Activated naive CD4-positive, alpha-beta T cell treated with anti-CD3 and anti-CD28 coated beads, Interleukin-2, amount 10 ng/mL, durations not matched to agents 7 days and 5 days (primary cell): ENCODE measurements around the gene RAMACL.
"Not testable (repeated sequence)": the region's sequence is repeated elsewhere in the genome, so short reads cannot be mapped to it uniquely, and the experiment has no call there.

Source experiments
- CTCF ChIA-PET: fragments of 350-600 bp; sonication (Branson Sonifier 250); formaldehyde crosslinking; loops from one replicate; lab custom pipeline; 2021; ENCODE audit warnings: antibody characterized with exemption; lab: Charles Lee
- DNase-seq: peaks from one replicate; pipeline ENCODE4 v3.0.0-alpha.2; 2020
- H3K27ac Mint-ChIP-seq: one replicate; pipeline ENCODE4 v1.8.0; 2021; ENCODE audit warnings: mild to moderate bottlenecking, moderate library complexity, mixed read lengths
- H3K27me3 Mint-ChIP-seq: one replicate; pipeline ENCODE4 v1.8.0; 2021; ENCODE audit warnings: mild to moderate bottlenecking, mixed read lengths
- H3K36me3 Mint-ChIP-seq: one replicate; pipeline ENCODE4 v1.8.0; 2021; ENCODE audit warnings: mixed read lengths
- H3K4me1 Mint-ChIP-seq: one replicate; pipeline ENCODE4 v1.8.0; 2021; ENCODE audit warnings: mixed read lengths
- H3K4me3 Mint-ChIP-seq: one replicate; pipeline ENCODE4 v1.8.0; 2021; ENCODE audit warnings: mild to moderate bottlenecking, moderate library complexity, mixed read lengths
- H3K9me3 Mint-ChIP-seq: one replicate; pipeline ENCODE4 v1.8.0; 2021; ENCODE audit warnings: mixed read lengths

RAMACL gene

DNA sequence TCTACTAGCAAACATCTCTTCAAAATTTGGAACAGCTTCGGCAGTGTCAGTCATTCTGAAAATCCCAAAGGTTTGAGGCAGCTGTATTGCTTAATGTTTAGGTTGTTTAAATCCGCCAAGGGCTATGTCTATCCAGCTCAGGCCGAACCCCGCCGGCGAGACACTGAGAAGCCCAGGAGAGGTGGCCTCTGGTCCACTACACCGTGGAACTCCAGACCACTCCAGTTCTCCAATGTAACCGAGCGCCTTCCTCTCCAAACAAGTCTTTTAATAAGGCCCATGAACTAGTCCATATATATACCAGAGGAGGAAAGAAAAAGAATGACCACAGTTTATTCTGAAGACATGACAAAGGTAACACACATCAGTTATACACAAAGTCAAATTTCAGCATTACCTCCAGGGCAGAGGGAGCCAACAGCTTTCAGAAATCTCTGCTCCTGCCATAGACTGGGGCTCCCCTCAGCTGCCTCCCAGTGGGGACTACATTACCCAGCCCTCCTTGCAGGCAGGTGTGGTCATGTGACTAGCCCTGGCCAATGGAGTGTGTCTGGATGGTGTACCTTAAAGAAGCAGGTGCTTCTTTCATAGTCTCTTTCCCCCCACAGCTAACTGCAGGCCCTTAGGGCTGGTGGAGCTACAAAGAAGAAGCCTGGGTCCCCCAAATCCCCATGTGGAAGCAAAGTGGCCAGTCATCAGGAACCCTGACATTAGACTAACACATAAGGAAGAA is at the start of gene RAMACL:
TSS of gene RAMACL (minus strand) at position 255 of the 733 bp plus-strand sequence. CDS start at position 54, 201 bp downstream.
- H3K27ac Mint-ChIP-seq = no peak within 1 kb of the TSS
- peaks cover 9% of the 10 kb centered on the region for H3K4me1 Mint-ChIP-seq
- H3K36me3 Mint-ChIP-seq = no peaks in the 10 kb centered on the region
- peak; percentile 65 for DNase-seq
- no peaks in the 10 kb centered on the region for H3K9me3 Mint-ChIP-seq
- CTCF ChIA-PET = no interaction called here
- no peaks in the 10 kb centered on the region for H3K27me3 Mint-ChIP-seq
- H3K4me3 Mint-ChIP-seq = no peak within 1 kb of the TSS

DNA sequence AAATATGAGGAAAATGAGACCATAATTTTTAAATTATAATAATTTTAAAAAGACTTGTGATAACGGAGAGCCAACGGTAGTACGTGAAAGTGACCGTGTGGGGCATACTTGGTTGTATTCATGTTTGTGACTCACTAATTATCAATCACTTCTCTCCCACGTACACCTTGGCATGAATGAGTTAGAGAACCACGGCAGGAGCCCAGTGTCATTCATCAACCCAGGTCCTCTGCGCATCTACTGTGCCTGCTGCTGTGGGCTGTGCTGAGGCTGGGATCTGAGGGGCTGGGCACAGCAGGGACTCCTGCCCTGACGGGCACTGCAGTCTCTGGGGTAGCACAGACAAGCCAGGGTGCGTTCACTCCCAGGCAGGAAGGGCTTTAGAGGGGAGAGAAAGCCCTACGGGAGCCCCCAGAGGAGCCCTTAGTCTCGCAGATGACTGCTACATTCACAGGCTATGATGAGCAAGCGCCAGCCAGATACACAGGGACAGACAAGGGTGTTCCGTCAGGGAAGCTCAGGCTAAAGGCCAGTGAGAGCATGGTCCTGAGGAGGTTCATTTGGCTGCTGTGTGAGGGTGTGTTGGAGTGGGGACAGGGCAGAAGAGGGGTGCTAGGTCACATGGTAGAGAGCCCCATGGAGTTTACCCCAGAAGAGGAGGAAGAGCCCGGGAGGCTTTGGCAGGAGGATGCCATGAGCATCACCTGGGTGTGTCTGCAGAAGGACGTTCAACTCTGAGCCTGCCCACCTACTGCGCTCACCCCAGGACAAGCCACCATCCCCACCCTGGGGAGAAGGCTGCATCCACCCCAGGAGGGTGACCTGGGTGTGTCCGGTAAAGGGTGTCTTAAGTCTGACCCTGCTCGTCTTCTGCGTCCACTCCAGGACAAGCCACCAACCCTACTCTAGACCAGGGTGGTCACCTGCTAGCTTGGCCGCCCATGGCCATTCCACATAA is 48.8 kb upstream of the RAMACL start:
- no peak overlapping the region for H3K27ac Mint-ChIP-seq
- H3K4me3 Mint-ChIP-seq = no peak overlapping the region
- no peaks in the 10 kb centered on the region for H3K36me3 Mint-ChIP-seq
- no peaks in the 10 kb centered on the region for H3K9me3 Mint-ChIP-seq
- H3K27me3 Mint-ChIP-seq = peaks cover 63% of the 10 kb centered on the region
- no peak for DNase-seq
- CTCF ChIA-PET = no interaction called here
- peaks cover 12% of the 10 kb centered on the region for H3K4me1 Mint-ChIP-seq

DNA sequence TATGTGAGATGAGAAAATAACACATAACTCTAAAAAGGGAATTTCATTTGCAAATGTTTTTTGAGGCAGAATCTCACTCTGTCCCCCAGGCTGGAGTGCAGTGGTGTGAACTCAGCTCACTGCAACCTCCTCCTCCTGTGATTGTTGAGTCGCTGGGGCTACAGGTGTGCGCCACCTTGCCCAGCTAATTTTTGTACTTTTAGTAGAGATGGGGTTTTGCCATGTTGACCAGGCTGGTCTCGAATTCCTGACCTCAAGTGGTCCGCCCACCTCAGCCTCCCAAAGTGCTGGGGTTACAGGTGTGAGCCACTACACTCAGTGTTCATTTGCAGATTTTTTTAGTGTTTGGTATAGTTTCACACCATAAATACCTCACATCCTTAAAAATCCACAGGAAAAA is 48.1 kb upstream of the RAMACL start:
- H3K4me1 Mint-ChIP-seq, H3K36me3 Mint-ChIP-seq, CTCF ChIA-PET, H3K4me3 Mint-ChIP-seq, DNase-seq, H3K9me3 Mint-ChIP-seq, H3K27ac Mint-ChIP-seq: not testable (repeated sequence)
- H3K27me3 Mint-ChIP-seq = peaks cover 66% of the 10 kb centered on the region

DNA sequence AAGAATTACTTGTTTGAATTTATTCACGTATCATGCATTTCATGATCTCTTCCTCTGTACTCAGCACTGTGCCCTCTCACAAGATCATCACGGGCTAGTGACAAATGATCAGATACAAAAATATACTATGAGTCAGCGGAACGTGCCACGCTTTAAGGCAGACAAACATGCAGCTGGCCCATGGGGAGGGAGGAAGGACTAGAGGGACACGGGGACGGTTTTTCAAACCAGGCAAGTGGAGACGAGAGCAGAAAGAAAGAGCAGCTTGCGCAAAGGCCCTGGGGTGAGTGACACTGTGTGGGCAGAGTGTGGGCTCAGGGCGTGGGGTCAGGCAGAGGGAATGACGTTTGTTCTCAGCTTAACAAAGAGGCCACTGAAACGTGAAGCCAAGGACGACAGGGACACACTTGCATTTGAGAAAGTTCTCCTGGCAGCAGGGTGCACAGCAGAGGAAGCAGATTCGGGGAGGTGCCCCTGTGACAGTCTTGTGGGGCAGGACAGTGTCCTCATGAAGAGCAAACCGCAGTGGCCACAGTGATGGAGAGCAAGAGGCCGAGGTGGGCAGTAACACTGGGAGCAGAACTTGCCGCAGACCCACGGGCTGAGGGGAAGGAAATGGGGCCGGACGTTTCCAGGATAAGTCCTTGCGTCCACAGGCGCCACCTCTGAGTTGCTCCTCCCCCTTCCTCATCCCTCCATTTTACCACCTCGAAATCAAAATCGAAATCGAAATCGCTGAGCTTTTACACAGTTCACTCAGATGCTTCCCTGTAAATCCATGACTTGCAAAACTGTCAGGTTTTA is 47.5 kb upstream of the RAMACL start:
- CTCF ChIA-PET = no interaction called here
- no peak for DNase-seq
- H3K4me3 Mint-ChIP-seq = no peak overlapping the region
- peaks cover 5% of the 10 kb centered on the region for H3K4me1 Mint-ChIP-seq
- peaks cover 62% of the 10 kb centered on the region for H3K27me3 Mint-ChIP-seq
- H3K36me3 Mint-ChIP-seq = no peaks in the 10 kb centered on the region
- no peak overlapping the region for H3K27ac Mint-ChIP-seq
- no peaks in the 10 kb centered on the region for H3K9me3 Mint-ChIP-seq

DNA sequence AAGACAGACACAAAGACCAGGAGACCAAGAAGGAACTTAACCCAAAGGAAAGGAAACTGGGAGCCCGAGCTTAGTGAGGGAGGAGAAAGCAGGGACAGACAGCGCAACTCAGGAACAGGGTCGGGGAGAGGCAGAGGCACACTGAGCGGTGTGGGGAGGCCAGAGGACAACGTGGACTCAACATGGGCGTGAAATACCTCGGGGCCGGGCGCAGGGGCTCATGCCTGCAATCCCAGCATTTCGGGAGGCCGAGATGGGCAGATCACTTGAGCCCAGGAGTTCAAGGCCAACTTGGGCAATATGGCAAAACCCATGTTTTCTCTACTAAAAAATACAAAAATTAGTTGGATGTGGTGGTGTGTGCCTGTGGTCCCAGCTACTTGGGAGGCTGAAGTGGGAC is 46.3 kb upstream of the RAMACL start:
- CTCF ChIA-PET = no interaction called here
- Mint-ChIP-seq H3K27me3 (peaks cover 68% of the 10 kb centered on the region), H3K36me3 (no peaks in the 10 kb centered on the region), H3K4me3 (no peak overlapping the region), H3K27ac (no peak overlapping the region), H3K4me1 (peaks cover 16% of the 10 kb centered on the region), H3K9me3 (no peaks in the 10 kb centered on the region)
- DNase-seq = no peak

DNA sequence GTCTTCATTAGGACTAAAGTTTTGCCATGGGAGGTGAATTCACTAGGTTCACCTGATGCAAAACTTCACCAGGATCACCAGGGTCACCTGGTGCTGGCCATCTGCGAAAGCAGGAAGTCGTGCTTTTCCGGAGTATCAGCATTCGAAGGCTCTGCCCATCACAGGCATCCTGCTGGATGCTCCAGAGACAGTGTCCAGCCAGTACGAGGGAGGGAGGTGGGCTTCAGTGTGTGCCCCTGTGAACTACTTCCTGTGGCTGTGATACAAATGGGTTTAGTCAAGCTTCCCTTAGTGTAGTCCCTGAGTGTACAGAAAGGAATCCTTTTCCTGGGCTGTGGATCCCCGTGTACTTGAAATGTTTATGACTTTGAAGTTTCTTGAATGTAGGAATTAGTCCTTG is 44.0 kb upstream of the RAMACL start:
- H3K27ac Mint-ChIP-seq = no peak overlapping the region
- CTCF ChIA-PET = no interaction called here
- no peaks in the 10 kb centered on the region for H3K9me3 Mint-ChIP-seq
- no peak for DNase-seq
- peaks cover 27% of the 10 kb centered on the region for H3K4me1 Mint-ChIP-seq
- H3K36me3 Mint-ChIP-seq = no peaks in the 10 kb centered on the region
- no peak overlapping the region for H3K4me3 Mint-ChIP-seq
- peaks cover 71% of the 10 kb centered on the region for H3K27me3 Mint-ChIP-seq

DNA sequence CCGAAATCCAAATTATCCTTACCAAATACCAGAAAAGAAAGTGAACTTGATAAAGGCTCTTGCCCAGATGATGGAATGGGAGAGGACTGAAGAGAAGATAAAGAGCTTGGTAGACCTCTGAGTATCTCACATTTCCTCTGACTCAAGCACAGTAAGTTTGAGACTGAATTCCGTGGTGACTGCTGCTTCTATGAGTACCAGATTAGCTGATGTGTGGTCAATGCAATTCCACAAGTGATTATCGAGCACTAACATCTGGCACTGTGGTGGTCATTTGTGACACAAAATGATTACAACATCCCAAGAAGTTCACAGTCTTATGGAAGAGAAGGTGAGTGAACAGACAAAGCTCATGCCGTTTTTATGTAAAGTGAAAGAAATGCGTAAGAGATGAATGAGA is 43.1 kb upstream of the RAMACL start:
- no peak for DNase-seq
- CTCF ChIA-PET = no interaction called here
- Mint-ChIP-seq H3K9me3 (no peaks in the 10 kb centered on the region), H3K4me1 (peaks cover 27% of the 10 kb centered on the region), H3K27me3 (peaks cover 75% of the 10 kb centered on the region), H3K27ac (no peak overlapping the region), H3K36me3 (no peaks in the 10 kb centered on the region), H3K4me3 (no peak overlapping the region)

DNA sequence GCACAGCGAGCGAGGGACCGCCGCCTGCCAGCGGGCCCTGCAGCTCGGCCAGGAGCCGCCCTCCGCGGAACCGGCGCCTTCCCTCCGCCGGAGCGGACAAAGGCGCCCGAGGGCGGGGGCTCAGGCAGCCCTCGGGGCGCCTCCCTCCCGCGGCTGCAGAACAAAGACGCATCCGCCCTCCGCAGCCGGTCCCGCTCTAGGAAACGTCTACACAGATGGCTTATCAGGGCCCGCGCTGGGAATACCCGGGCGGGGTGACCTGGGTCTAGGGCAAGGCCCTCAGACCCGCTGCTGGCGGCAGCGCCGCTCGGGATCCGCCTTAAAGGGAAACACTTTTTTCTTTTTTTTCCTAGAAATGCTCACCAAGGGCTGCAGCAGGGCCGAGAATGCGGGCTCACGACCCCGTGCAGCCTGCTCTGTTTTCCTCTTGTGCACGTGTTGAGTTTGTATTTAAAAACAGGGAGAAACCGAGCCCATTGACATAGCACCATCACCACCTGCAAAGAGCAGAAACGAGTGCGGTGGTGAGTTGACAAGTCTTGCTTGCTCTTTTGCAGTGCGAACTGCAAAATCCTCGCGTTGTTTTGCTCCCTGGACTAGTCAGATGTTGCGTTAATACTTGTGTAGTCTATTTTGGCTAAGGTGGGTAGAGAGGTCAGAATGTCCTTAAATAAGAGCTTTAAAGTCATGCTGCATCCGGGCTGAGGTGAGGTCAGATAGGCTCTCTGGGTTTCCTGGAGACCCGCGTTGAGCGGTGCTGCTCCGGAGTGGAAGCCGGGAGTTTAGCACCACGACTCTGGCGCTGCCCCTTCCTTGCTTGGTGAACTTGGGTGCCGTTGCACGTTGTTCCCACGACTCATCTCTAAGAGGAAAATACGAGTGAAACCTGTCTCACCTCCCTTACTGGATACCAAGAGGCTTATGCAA is 41.7 kb upstream of the RAMACL start:
- Mint-ChIP-seq H3K4me3 (peak overlapping the region; percentile 75), H3K4me1 (peaks cover 27% of the 10 kb centered on the region), H3K36me3 (no peaks in the 10 kb centered on the region), H3K9me3 (no peaks in the 10 kb centered on the region), H3K27me3 (peaks cover 79% of the 10 kb centered on the region), H3K27ac (peak overlapping the region; percentile 94)
- peak; percentile 78 for DNase-seq
- CTCF ChIA-PET = no interaction called here

DNA sequence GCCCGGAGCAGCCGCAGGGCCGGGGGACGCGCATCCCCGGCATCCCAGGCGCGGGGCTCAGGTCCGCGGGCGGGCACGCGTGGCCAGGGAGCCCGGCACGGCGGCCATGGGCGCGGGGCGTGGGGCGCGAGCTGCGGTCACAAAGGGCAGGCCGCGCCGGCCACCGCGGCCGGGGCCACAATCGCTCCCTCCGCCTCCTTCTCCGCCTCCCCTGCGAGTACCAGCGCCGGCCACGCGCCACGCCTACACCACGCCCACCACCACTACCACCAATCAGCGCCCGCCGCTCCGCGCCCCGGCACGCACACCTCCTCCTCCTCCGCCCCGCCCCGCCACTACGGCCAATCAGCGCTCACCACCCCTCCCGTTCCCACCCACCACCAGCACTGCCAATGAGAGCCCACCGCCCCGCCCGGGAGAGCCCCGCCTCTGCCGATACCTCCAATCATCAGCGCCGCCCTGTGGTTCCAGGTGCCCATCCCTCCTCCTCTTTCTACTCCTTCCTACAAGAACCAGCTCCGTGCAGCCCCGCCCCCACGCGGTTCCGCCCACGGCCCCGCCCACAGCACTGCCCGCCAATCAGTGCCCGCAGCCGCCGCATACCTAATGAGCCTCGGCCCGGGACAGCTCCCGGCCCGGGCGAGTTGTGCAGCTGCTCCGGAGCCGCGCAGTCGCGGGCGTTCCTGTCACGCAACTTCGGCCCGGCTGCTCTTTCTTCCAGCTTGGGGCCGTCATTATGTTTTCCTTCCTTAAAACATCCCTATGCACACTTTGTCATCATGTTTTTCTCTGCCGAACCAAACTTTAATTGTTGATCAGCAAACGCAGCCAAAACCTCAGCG is 40.8 kb upstream of the RAMACL start, which contains the start of gene RPS6KA2:
TSS of gene RPS6KA2 (minus strand) at position 219 of the 842 bp plus-strand sequence. CDS start 232 bp downstream, outside the sequence.
- H3K4me1 Mint-ChIP-seq = peaks cover 27% of the 10 kb centered on the region

DNA sequence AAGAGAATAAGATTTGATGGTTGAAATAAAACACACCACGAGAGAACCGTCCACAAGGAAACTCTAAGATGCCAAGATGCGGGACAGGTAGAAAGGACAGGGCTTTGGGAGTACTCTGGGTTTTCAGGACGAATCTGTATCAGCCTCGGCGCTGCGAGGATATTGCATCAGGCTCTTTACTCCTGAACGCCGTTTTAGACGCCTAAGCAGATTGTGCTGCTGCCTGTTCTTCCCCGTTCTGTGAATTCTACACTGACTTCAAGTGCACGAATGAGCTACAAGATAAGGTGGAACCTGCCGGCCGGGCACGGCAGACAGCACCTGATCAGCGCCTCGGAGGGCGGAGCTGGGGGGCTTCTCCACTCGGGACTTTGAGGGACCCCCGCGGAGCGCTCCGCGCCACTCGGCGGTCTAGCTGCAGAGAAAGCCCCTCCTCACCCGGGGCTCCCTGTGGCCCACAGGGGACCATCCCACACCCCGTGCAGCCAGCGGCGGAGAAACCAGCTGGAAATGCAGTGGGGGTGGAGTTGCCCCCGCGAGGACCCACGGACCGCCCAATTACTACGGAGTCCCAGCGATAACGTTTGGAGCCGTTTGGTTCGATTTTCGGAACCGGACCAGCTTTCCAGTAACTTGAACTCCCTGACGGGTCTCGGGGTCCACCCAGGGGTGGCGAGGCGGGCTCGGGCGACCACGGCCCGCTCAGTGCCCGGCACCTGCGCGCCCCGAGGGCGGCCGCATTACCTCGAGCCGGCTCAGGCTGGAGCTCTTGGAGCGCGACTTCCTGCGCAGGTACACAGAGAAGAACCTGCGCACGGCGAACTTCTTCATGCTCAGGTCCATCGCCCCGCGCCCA is 39.9 kb upstream of the RAMACL start:
- peaks cover 73% of the 10 kb centered on the region for H3K27me3 Mint-ChIP-seq
- H3K4me1 Mint-ChIP-seq = peaks cover 27% of the 10 kb centered on the region
- H3K27ac Mint-ChIP-seq = no peak overlapping the region
- H3K36me3 Mint-ChIP-seq = no peaks in the 10 kb centered on the region
- peak; percentile 51 for DNase-seq
- CTCF ChIA-PET = interaction anchor here (0.6 to 0.9 kb wide), 2 partner anchors 112 to 367 kb away, joined by 3 read pairs; no protein-coding TSS in a partner anchor
- H3K4me3 Mint-ChIP-seq = peak overlapping the region; percentile 75
- H3K9me3 Mint-ChIP-seq = no peaks in the 10 kb centered on the region

More for the DNA sequence above, 40.8 kb upstream of the RAMACL start, which contains the start of gene RPS6KA2:
- Mint-ChIP-seq H3K9me3 (no peaks in the 10 kb centered on the region), H3K27ac (peak within 1 kb of the TSS; percentile 94), H3K27me3 (peaks cover 74% of the 10 kb centered on the region), H3K4me3 (peak within 1 kb of the TSS; percentile 75), H3K36me3 (no peaks in the 10 kb centered on the region)
- peak; percentile 100 for DNase-seq
- CTCF ChIA-PET = no interaction called here

DNA sequence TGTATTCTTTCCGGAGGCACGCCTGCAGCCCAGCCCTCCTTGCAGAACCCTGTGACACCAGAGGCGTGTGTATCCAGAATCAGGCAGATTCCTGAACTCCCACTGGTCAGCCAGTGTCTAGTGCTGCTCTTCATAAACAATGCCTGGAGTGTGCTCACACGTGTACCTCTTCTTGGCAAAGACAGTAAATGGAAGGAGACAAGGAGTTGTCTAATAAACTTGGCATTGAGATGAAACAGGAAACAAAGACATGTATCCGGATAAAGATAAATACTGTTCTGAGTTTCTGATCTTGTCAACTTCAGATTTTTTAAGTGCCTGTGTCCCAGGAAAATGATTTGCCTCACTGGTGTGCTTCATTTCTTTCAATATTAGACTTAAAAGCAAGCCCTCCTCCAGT is 38.9 kb upstream of the RAMACL start:
- DNase-seq = no peak
- peaks cover 27% of the 10 kb centered on the region for H3K4me1 Mint-ChIP-seq
- CTCF ChIA-PET = no interaction called here
- H3K27me3 Mint-ChIP-seq = peaks cover 70% of the 10 kb centered on the region
- H3K27ac Mint-ChIP-seq = no peak overlapping the region
- peak overlapping the region; percentile 75 for H3K4me3 Mint-ChIP-seq
- no peaks in the 10 kb centered on the region for H3K9me3 Mint-ChIP-seq
- H3K36me3 Mint-ChIP-seq = no peaks in the 10 kb centered on the region

DNA sequence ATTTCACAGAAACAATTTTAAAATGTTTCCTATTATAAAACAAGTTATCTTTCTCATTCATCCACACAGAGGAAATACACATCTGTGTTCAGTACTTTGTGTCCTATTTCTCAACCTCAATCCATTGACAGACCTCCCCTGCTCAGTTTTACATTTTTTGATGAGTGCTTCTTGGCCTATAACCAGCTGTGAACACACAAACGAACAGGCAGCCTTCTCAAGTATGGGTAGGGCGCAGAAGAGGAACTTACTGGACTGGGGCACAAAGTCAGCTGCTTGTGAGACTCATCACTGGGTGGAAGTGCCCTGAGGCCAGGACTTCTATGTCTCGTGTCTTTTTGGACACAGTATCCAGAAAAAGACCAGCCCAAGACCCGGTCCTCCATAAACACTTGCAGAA is 37.8 kb upstream of the RAMACL start:
- no peak for DNase-seq
- CTCF ChIA-PET = no interaction called here
- H3K4me3 Mint-ChIP-seq = no peak overlapping the region
- H3K27ac Mint-ChIP-seq = no peak overlapping the region
- peaks cover 26% of the 10 kb centered on the region for H3K4me1 Mint-ChIP-seq
- H3K36me3 Mint-ChIP-seq = no peaks in the 10 kb centered on the region
- H3K27me3 Mint-ChIP-seq = peaks cover 61% of the 10 kb centered on the region
- H3K9me3 Mint-ChIP-seq = no peaks in the 10 kb centered on the region
